Sigmoid colon (tissue), 7 donors: ENCODE data around the gene PLEKHA6. TPM values are rescaled to one million over a fixed set of nuclear protein-coding genes. Genes with fewer than 3 reads are reported as not detected.

ENCODE experiments used
- DNase-seq: peaks from one replicate; pipeline ENCODE4 v3.0.0-alpha.2; 2019
- H3K27ac ChIP-seq, 4 donors: fragments of 200-600 bp; sonication (generic); one replicate each; pipeline ENCODE4 v1.5.1; 2016 to 2019; ENCODE audit warnings: mild to moderate bottlenecking in 1 of 4
- H3K27me3 ChIP-seq, 3 donors: fragments of 200-600 bp; sonication (generic); one replicate each; pipeline ENCODE4 v1.5.1; 2019; ENCODE audit warnings: mild to moderate bottlenecking in 1 of 3
- H3K36me3 ChIP-seq, 4 donors: fragments of 200-600 bp; sonication (generic); one replicate each; pipeline ENCODE4 v1.5.1; 2016 to 2019
- H3K4me1 ChIP-seq, 4 donors: fragments of 200-600 bp; sonication (generic); one replicate each; pipeline ENCODE4 v1.5.1; 2017 to 2019
- H3K4me3 ChIP-seq, 4 donors: fragments of 200-600 bp; sonication (generic); one replicate each; pipeline ENCODE4 v1.5.1; 2017 to 2019; ENCODE audit warnings: mild to moderate bottlenecking in 2 of 4, moderate library complexity in 1 of 4
- H3K9me3 ChIP-seq, 4 donors: fragments of 200-600 bp in 3 of 4; sonication (generic) in 3 of 4; one replicate each; pipeline versions ENCODE4 v1.5.1 to v1.6.1; 2013 to 2019
- CTCF ChIP-seq, 4 experiments: fragments of 450-650 bp in 3 of 4; fragments of 200-600 bp in 1 of 4; IDR thresholded peaks; one replicate each; pipeline ENCODE4 v1.5.1; 2016 to 2019; ENCODE audit warnings: antibody characterized with exemption in 4 of 4, mild to moderate bottlenecking in 3 of 4, moderate library complexity in 2 of 4
- EP300 ChIP-seq, 4 donors: sonication (generic); formaldehyde crosslinking; IDR thresholded peaks; one replicate each; pipeline ENCODE4 v1.6.1; 2017; ENCODE audit warnings: antibody characterized with exemption in 4 of 4
- POLR2A ChIP-seq, 2 donors: fragments of 450-650 bp; IDR thresholded peaks; one replicate each; pipeline ENCODE4 v1.6.1; 2016; ENCODE audit warnings: antibody characterized with exemption in 2 of 2, mild to moderate bottlenecking in 2 of 2, moderate library complexity in 2 of 2
- POLR2AphosphoS5 ChIP-seq, 4 donors: sonication (generic); formaldehyde crosslinking; IDR thresholded peaks; one replicate each; pipeline ENCODE4 v1.6.1; 2017; ENCODE audit warnings: antibody characterized with exemption in 4 of 4
- WGBS, 2 donors: extraction: QIAGEN DNeasy Blood & Tissue Kit; methylation state at CpG; one replicate each; pipeline ENCODE4 v1.1.7; 2013; 5-methylcytosine and 5-hydroxymethylcytosine counted together
- intact Hi-C: fragments of 100-400 bp; cut with DNase I; formaldehyde crosslinking; loops from one replicate; pipeline ENCODE4 v1.15.1; 2023
- polyA plus RNA-seq, 3 donors: library from polyadenylated mRNA; stranded (reverse); fragments of 200-250 nt; gene quantifications; one replicate each; pipeline ENCODE4 v1.2.3, GENCODE V29; 2013
- total RNA-seq, 4 donors: library from RNA; depleted of rRNA; stranded (reverse); fragments of >200 nt; gene quantifications; one replicate each; pipeline ENCODE4 v1.1.0, GENCODE V29; 2016
- donor health status: healthy with polysubstance abuse.
- donor health status: Bipolar disorder and iron deficiency.
- donor health status: healthy.

PLEKHA6 gene
- total and polyA plus RNA-seq, 7 donors, result 5.6 to 58.7 (median 15.0) TPM

GRCh38 chr1:204204944-204205343 is 154.8 kb downstream of the PLEKHA6 start:
- no peaks in the 10 kb centered on the region for H3K9me3 ChIP-seq
- DNase-seq, result no peak
- TF ChIP-seq EP300 (IDR thresholded peaks at IDR 0.05), result no peak
- TF ChIP-seq CTCF (IDR thresholded peaks at IDR 0.05), result no peak
- TF ChIP-seq POLR2A (IDR thresholded peaks at IDR 0.05), result no peak
- no peak for TF ChIP-seq POLR2AphosphoS5 (IDR thresholded peaks at IDR 0.05)
- H3K27ac ChIP-seq, result no peak overlapping the region
- H3K4me3 ChIP-seq, result no peak overlapping the region
- H3K36me3 ChIP-seq, result no peaks in the 10 kb centered on the region
- peaks cover 0 to 6% (median 2%) of the 10 kb centered on the region in 4 donors for H3K4me1 ChIP-seq
- H3K27me3 ChIP-seq, result peaks cover 0 to 53% (median 0%) of the 10 kb centered on the region in 3 donors
- intact Hi-C loops, result loop anchor here (5.0 kb wide), 1 partner anchor 157 kb away; no protein-coding TSS in a partner anchor
- WGBS, 2 donors, result 82 to 93% methylated on average over 2 of the region's 2 CpGs

- Histone ChIP-seq H3K27me3 (peaks cover 0 to 61% (median 0%) of the 10 kb centered on the region in 3 donors), H3K4me1 (peaks cover 0 to 6% (median 2%) of the 10 kb centered on the region in 4 donors), H3K4me3 (no peak overlapping the region), H3K36me3 (no peaks in the 10 kb centered on the region), H3K27ac (no peak overlapping the region), H3K9me3 (no peaks in the 10 kb centered on the region)
- DNase-seq, result no peak
- WGBS, 2 donors, result 92 to 93% methylated on average over 5 of the region's 5 CpGs
- intact Hi-C loops, result no loop called here
- no peak for TF ChIP-seq POLR2AphosphoS5 (IDR thresholded peaks at IDR 0.05)
- TF ChIP-seq EP300 (IDR thresholded peaks at IDR 0.05), result no peak
- no peak for TF ChIP-seq CTCF (IDR thresholded peaks at IDR 0.05)
- TF ChIP-seq POLR2A (IDR thresholded peaks at IDR 0.05), result no peak
These were observed 156.4 kb downstream of the PLEKHA6 start for GRCh38 chr1:204203206-204203767.

GRCh38 chr1:204202481-204202880 is 157.2 kb downstream of the PLEKHA6 start:
- Histone ChIP-seq H3K4me1 (peaks cover 0 to 6% (median 2%) of the 10 kb centered on the region in 4 donors), H3K36me3 (no peaks in the 10 kb centered on the region), H3K9me3 (no peaks in the 10 kb centered on the region), H3K27me3 (peaks cover 0 to 62% (median 0%) of the 10 kb centered on the region in 3 donors), H3K27ac (no peak overlapping the region), H3K4me3 (no peak overlapping the region)
- intact Hi-C loops, result no loop called here
- no peak for DNase-seq
- TF ChIP-seq POLR2A (IDR thresholded peaks at IDR 0.05) (no peak), POLR2AphosphoS5 (IDR thresholded peaks at IDR 0.05) (no peak), EP300 (IDR thresholded peaks at IDR 0.05) (no peak), CTCF (IDR thresholded peaks at IDR 0.05) (no peak)
- WGBS, 2 donors, result 89 to 92% methylated on average over 4 of the region's 4 CpGs

GRCh38 chr1:204201348-204202040 is 158.2 kb downstream of the PLEKHA6 start:
- no peak for DNase-seq
- TF ChIP-seq POLR2AphosphoS5 (IDR thresholded peaks at IDR 0.05) (no peak), POLR2A (IDR thresholded peaks at IDR 0.05) (no peak), CTCF (IDR thresholded peaks at IDR 0.05) (no peak)
- Histone ChIP-seq H3K4me3 (no peak overlapping the region), H3K27me3 (peaks cover 0 to 60% (median 0%) of the 10 kb centered on the region in 3 donors), H3K4me1 (no peaks in the 10 kb centered on the region), H3K27ac (no peak overlapping the region), H3K36me3 (no peaks in the 10 kb centered on the region), H3K9me3 (no peaks in the 10 kb centered on the region)
- intact Hi-C loops, result no loop called here
- WGBS, 2 donors, result 89 to 90% methylated on average over 12 of the region's 12 CpGs
